HG03442 (cell line): ENCODE data around the gene MOB2.

Experiments used
- ATAC-seq: cut with Tn5 transposase; IDR thresholded peaks from one replicate; pipeline ENCODE4 v1.9.1; 2021; ENCODE audit warnings: mild to moderate bottlenecking, moderate library complexity; ENCODE audit not compliant: unreplicated experiment

The MOB2 gene

DNA sequence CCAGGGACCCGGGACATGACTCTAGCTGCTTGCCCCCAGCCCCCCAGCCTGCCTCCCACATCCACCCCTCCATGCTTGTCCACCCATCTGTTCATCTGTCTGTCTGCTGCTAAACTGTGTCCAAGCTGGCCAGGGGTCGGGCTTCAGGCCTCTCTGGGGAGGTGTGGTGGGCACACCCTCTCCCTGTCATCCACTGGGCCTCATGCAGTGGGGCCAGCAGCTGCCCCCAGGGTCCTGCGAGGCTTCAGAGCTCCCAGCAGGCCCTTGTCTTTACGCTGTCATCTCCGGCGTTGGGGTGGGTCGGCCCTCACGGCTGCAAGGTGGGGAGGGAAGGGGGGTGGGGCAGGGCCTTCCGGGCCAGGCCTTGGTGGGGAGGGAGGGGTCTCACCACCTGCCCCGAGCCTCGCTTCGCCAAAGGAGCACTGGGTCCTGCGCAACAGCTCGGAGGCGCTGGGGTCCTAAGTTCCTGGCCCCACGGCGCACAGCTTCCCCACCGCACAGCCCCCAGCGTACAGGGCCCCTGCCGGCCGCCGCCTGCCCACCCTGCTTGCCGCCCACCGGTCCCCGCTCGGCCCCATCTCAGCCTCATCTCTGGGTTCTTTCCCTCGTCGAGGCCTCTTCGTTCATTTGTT lies 26.7 kb downstream of the MOB2 start:
- no peak for ATAC-seq

GRCh38 chr11:1459219-1459575 lies 27.4 kb downstream of the MOB2 start:
- ATAC-seq: no peak

DNA sequence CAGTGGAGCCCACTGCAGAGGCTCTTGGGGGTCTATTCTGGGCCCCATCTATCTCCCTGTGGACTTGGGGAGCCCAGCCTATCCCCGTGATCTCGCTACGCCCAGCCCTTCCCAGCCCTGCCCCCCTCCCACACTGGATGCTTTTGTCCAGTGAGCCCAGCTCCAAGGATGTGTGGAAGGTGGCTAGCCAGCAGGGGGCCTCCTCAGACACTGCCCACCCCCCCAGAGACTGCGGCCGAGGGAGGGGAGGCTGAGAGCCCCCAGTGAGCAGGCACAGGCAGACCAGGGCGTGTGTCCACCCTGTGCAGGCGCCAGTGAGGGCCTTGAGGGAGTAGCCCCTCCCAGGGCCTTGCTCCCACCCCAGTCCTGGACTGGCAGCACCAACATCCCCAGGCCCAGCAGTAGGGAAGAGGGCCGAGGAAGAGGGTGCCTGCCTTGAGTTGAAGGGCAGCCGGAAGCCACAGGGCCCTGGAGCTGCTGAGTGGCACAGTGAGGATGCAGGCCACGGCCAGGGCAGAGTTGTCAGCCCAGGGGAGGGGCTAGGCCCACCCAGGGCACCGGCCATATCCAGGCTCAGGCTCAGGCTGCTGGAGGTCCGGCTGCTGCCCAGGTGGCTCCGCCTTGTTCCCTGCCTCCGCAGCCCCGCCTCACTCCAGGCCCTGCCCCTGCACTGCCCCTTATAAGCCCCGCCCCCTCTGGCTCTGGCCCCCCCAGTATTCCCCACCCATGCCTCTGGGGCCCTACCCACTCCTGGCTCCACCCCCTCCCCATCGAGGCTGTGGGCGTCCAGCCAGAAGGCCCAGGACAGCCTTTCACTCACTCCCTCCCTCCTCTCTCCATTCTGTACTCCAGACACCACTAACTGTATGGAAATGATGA lies 28.0 kb downstream of the MOB2 start:
- no peak for ATAC-seq

DNA sequence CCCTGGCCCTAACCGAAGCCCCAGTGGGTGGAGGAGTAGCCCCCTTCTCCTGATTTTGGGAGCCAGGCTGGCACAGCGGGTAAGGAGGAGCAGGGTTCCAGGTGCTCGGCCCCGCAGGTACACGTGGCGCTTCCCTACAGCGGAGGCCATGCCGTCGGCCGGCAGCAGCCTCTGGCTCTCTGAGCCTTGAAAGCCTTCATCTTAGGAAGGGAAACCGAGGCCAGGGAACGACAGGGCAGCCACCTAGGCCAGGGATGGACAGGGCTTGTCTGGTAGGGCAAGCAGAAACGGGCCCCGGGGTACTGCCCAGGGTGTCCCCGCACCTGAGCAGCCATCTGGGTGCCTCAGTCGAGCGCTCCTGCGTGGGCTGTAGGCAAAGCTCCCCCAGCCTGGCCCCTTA lies 28.7 kb downstream of the MOB2 start:
- ATAC-seq: no peak

GRCh38 chr11:1457326-1457680 lies 29.3 kb downstream of the MOB2 start:
- no peak for ATAC-seq

DNA sequence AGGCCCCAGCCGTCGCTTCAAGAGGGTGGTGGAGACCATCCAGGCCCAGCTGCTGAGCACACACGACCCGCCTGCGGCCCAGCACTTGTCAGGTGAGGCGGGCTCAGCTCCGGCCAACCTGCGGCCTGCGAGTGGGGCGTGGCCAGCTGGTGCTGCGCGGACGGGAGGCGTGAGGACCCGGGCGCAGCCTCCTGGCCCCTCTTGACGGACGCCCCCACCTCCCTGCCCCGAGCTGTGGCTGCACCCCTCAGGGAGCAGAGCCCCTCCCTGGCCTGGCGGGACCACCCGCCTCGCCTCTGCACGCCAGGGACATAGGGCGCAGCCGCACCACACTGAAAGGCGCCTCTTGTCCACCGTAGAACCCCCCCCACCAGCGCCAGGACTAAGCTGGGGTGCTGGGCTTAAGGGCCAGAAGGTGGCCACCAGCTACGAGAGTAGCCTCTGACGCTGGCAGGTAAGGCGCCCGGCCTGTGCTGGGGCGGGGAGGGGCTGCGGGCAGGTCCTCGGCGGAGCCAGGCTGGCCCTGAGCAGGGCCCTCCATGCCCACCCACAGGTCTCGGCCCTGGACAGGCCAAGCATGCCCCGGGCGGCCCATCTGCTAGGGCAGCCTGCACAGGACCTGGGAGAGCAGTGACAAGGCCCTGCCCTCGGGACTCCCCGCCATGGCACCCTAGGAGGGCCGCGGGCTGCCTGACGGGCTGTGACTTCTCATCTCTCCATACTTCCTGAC lies 29.8 kb downstream of the MOB2 start:
- ATAC-seq: no peak

DNA sequence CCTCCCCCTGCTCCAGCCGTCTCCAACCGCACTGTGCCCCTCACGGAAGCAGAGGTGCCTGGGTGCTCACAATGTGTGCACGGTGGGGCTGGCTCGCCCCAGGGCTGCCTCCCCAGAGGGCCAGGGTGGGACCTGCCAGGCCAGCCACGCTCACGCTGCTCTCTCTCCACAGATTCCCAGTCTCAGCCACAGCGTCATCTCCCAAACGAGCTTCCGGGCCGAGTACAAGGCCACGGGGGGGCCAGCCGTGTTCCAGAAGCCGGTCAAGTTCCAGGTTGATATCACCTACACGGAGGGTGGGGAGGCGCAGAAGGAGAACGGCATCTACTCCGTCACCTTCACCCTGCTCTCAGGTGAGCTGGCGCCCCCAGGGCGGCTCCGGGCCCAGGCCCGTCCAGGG lies 30.4 kb downstream of the MOB2 start:
- ATAC-seq: no peak

DNA sequence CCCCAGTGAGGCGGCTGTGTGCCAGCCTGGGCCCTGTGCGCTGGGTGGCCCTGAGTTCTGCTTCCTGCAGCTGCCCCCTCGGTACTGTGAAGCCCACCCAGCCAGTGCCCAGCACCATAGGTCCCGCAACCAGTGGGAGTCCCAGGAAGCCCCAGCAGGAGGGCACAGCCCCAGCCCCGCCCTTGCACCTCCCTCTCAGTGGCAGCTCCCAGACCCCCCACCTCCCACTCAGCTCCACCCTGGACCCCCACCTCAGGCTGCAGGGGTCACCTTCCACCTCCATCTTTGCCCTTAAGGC lies 30.9 kb downstream of the MOB2 start:
- ATAC-seq: no peak

GRCh38 chr11:1455032-1455762 lies 31.4 kb downstream of the MOB2 start:
- ATAC-seq: no peak

DNA sequence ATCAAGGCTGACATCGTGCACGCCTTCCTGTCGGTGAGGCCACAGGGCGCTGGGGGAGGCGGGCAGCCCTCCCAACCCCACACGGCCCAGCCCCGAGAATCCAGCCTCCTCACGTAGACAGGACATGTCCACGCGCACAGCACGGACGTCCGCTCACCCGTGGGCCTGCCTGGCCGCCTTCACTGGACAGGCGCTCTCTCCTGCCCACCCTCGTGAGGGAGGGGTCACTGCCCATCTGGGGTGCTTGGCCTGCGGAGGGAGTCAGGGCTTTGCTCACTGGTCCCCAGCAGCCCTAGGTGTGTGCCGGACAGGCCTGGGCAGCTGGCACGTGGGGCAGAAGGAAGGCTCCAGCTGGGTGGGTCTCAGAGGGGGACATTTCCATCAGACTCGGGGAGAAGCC lies 32.0 kb downstream of the MOB2 start:
- ATAC-seq: no peak

GRCh38 chr11:1453611-1454034 lies 33.0 kb downstream of the MOB2 start:
- no peak for ATAC-seq

DNA sequence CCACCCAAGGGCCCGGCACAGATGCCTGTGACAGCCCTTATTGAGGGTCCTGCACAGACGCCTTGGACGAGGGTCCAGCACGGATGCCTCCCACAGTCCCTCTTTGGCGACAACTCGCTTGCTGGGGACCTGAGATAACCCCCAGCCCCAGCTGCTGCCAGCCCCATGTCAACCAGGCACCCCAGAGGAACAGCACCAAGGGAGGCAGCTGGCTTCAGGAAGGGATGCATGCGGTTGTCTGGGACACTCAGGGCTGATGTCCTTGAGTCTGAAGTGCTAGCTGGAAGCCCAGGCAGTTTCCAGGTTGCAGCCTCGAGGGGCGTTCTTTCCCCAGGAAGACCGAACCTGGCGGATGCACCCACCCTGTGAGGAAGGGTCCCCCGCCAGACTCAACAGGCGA lies 33.8 kb downstream of the MOB2 start:
- no peak for ATAC-seq

- no peak for ATAC-seq
These were observed 34.7 kb downstream of the MOB2 start for GRCh38 chr11:1451781-1452470.

DNA sequence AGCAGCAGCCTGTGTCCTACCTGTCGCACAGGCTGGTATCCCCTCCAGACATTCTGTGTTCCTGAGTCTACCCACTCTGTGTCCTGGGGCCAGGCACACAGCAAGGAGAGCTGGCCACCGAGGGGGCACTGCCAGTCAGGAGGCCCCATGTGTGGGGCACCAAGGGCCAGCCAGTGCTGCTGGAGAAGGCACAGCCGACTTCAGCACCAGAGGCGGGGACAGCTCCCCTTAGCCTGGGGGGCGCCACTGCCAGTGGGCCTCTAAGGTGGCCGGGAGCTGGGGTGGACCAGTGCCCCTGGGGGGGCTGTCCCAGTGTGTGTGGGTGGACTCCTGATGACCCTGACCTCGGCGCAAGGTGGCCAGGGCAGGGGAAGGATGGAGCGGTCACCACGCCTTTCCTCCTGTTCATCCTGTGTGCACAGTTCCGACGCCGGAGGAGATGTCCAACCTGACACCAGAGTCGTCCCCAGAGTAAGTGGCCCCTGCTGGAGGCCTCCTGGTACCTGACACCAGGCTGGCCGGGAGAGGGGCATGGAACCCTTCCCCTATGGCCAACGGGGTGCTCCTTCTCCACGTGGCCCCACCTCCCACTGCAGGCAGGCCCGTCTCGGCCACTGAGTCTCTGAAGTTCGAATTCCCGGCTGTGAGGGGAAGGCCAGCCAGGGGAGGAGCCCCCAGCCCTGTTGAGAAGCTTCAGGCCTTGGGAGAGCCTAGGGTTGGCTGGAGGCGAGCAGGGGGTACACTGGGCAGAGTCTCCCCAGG lies 35.4 kb downstream of the MOB2 start:
- ATAC-seq: no peak

- no peak for ATAC-seq
These were observed 36.2 kb downstream of the MOB2 start for GRCh38 chr11:1450344-1450875.

DNA sequence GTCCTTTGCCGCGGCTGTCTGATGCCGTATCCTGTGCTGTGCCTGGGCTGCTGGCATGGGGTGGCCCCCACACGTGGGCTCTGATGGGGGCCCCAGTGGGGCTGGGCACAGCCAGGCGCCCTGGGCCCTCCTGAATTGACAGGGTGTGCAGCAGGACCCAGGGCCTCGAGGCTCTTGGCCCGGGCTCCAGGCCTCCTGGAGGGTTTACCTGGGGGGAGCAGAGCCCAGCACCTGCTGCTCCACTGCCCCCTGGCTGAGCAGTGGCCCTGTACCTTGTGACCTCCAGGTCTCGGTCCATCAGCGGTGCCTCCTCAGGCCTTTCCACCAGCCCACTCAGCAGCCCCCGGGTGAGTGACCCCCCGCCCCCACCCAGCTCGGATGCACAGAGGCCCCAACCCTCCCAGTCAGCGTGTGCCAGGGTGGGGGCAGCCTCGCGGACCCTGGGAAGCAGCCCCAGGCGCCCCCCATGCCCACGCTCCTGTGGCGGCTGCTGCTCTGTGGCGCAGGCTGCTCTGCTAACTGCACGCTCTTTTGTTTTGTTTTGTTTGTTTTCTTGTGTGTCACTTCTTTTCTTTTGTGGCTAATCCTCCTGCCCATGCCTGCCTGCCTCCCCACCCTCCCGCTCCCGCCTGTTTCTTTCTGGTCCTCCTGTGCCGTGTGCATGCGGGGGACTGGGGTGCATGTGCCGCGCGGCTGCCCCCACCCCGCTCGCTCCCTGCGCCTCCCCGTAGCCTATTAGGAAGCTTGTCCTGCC lies 36.9 kb downstream of the MOB2 start:
- ATAC-seq: no peak

GRCh38 chr11:1448882-1449281 lies 37.7 kb downstream of the MOB2 start:
- ATAC-seq: no peak

GRCh38 chr11:1447845-1448825 lies 38.4 kb downstream of the MOB2 start:
- ATAC-seq: no peak
